DND-41 (cell line): ENCODE measurements around the gene CCNY.

Source experiments
- EZH2 ChIP-seq: IDR thresholded peaks from 3 replicates; pipeline ENCODE4 v1.6.1; 2012; ENCODE audit warnings: borderline replicate concordance, low read depth, mild to moderate bottlenecking, moderate library complexity, low read length, inconsistent platforms; ENCODE audit not compliant: severe bottlenecking
- TF ChIP-seq, protein P1 (sequence below): IDR thresholded peaks from 2 replicates; pipeline ENCODE4 v1.5.1; 2012; ENCODE audit warnings: borderline replicate concordance, low read length, moderate library complexity, mild to moderate bottlenecking; ENCODE audit not compliant: poor library complexity, severe bottlenecking; ENCODE audit errors: extremely low read depth

DNA sequence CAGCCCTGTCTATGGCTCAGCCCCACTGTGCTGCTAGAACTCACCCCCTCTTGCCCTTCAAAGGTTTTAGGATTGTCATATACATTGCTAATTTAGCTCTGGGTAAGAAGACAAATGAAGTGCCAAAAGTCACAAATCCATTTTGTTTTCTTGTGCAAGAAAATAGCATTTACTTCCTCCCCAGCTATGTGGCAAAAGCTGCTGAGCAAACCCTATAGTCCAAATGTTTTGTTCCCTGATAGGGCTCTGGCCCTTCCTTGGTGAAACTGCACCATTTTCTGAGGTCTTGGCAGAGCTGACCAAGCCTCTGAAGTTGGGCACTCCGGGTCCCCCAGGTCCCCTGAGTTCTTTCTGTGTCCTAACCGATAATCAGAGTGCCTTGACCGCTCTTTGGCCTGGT, 184.7 kb downstream of the CCNY start:
- TF ChIP-seq, protein P1, sequence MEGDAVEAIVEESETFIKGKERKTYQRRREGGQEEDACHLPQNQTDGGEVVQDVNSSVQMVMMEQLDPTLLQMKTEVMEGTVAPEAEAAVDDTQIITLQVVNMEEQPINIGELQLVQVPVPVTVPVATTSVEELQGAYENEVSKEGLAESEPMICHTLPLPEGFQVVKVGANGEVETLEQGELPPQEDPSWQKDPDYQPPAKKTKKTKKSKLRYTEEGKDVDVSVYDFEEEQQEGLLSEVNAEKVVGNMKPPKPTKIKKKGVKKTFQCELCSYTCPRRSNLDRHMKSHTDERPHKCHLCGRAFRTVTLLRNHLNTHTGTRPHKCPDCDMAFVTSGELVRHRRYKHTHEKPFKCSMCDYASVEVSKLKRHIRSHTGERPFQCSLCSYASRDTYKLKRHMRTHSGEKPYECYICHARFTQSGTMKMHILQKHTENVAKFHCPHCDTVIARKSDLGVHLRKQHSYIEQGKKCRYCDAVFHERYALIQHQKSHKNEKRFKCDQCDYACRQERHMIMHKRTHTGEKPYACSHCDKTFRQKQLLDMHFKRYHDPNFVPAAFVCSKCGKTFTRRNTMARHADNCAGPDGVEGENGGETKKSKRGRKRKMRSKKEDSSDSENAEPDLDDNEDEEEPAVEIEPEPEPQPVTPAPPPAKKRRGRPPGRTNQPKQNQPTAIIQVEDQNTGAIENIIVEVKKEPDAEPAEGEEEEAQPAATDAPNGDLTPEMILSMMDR: no peak
- TF ChIP-seq EZH2: no peak
